Right lung (tissue), 5 donors: ENCODE data around the gene CLMP. TPM values are rescaled to one million over a fixed set of nuclear protein-coding genes. Genes with fewer than 3 reads are reported as not detected.
A peak's percentile ranks its signal among the peaks of the same experiment; 100 is the strongest.
"Not testable (repeated sequence)": the region's sequence is repeated elsewhere in the genome, so short reads cannot be mapped to it uniquely, and the experiment has no call there.

ENCODE experiments used
- DNase-seq, 2 donors: peaks; one replicate each; pipeline ENCODE4 v3.0.0-alpha.2; 2013
- polyA plus RNA-seq, 5 donors: library from polyadenylated mRNA; unstranded; fragments of 120-200 nt; gene quantifications; one replicate each; pipeline versions ENCODE4 v1.2.1 to v1.2.3, GENCODE V29; 2013; ENCODE audit warnings: inconsistent platforms in 1 of 5, low replicate concordance in 1 of 5; ENCODE audit not compliant: insufficient read length in 5 of 5, insufficient read depth in 1 of 5

CLMP gene
- polyA plus RNA-seq, 5 donors: 15.0 to 18.6 (median 17.3) TPM

GRCh38 chr11:123219066-123219690, 24.1 kb upstream of the CLMP start:
- DNase-seq: peak in 1 of 2 donors; percentile 55

GRCh38 chr11:123218451-123218850, 23.4 kb upstream of the CLMP start:
- no peak for DNase-seq

- no peak for DNase-seq
Observed at GRCh38 chr11:123217897-123218296, 22.8 kb upstream of the CLMP start.

- no peak for DNase-seq
Observed at GRCh38 chr11:123216249-123216648, 21.2 kb upstream of the CLMP start.

- no peak for DNase-seq
Observed at GRCh38 chr11:123214940-123215339, 19.9 kb upstream of the CLMP start.

GRCh38 chr11:123214396-123214795, 19.3 kb upstream of the CLMP start:
- DNase-seq: no peak

GRCh38 chr11:123213307-123213771, 18.3 kb upstream of the CLMP start:
- DNase-seq: no peak

GRCh38 chr11:123212406-123212805, 17.4 kb upstream of the CLMP start:
- DNase-seq: no peak

GRCh38 chr11:123211981-123212380, 16.9 kb upstream of the CLMP start:
- DNase-seq: no peak

- DNase-seq: no peak
Observed at GRCh38 chr11:123211149-123211852, 16.3 kb upstream of the CLMP start.

GRCh38 chr11:123209591-123209990, 14.5 kb upstream of the CLMP start:
- DNase-seq: no peak

GRCh38 chr11:123206791-123207434, 11.9 kb upstream of the CLMP start:
- no peak for DNase-seq

- DNase-seq: not testable (repeated sequence)
Observed at GRCh38 chr11:123206055-123206454, 11.0 kb upstream of the CLMP start.

- DNase-seq: no peak
Observed at GRCh38 chr11:123203934-123204333, 8.9 kb upstream of the CLMP start.

- DNase-seq: no peak
Observed at GRCh38 chr11:123203471-123203870, 8.4 kb upstream of the CLMP start.

- peak; percentile 82 to 84 for DNase-seq
Observed at GRCh38 chr11:123202155-123203151, 7.4 kb upstream of the CLMP start.

- no peak for DNase-seq
Observed at GRCh38 chr11:123200264-123200663, 5.2 kb upstream of the CLMP start.

GRCh38 chr11:123197711-123198110, 2.7 kb upstream of the CLMP start:
- no peak for DNase-seq

GRCh38 chr11:123196060-123196714, 1.1 kb upstream of the CLMP start:
- DNase-seq: no peak

- DNase-seq: no peak
Observed at GRCh38 chr11:123194337-123195187, 486 bp downstream of the CLMP start.
